Mononuclear cell (primary cell): ENCODE results near the gene SLC1A1. TPM values are rescaled to one million over a fixed set of nuclear protein-coding genes. Genes with fewer than 3 reads are reported as not detected.

Experiments
- H3K27me3 ChIP-seq: 2 replicates; pipeline ENCODE4 v1.6.0; 2011; ENCODE audit warnings: low read length, control low read depth; ENCODE audit not compliant: insufficient read depth
- H3K4me1 ChIP-seq: 2 replicates; pipeline ENCODE4 v1.5.1; 2011; ENCODE audit warnings: mild to moderate bottlenecking, low read length, control low read depth; ENCODE audit not compliant: insufficient read depth
- H3K4me3 ChIP-seq: 2 replicates; pipeline ENCODE4 v1.5.1; 2011; ENCODE audit warnings: mild to moderate bottlenecking, low read length, moderate library complexity
- H3K9me3 ChIP-seq: 2 replicates; pipeline ENCODE4 v1.5.1; 2011; ENCODE audit warnings: low read depth, mild to moderate bottlenecking, control low read depth, low read length
- total RNA-seq: library from RNA; depleted of rRNA; stranded (reverse); fragments of >200 nt; gene quantifications from one replicate; pipeline ENCODE4 v1.2.3, GENCODE V29; 2012

SLC1A1 gene
- total RNA-seq, 1 donor = not detected

- H3K9me3 ChIP-seq = no peaks in the 10 kb centered on the region
- no peaks in the 10 kb centered on the region for H3K27me3 ChIP-seq
- H3K4me3 ChIP-seq = no peak overlapping the region
- H3K4me1 ChIP-seq = no peaks in the 10 kb centered on the region
Measured at GRCh38 chr9:4573176-4573575, 82.9 kb downstream of the SLC1A1 start.

- no peaks in the 10 kb centered on the region for H3K4me1 ChIP-seq
- H3K4me3 ChIP-seq = no peak overlapping the region
- no peaks in the 10 kb centered on the region for H3K27me3 ChIP-seq
- no peaks in the 10 kb centered on the region for H3K9me3 ChIP-seq
Measured at GRCh38 chr9:4573634-4574389, 83.5 kb downstream of the SLC1A1 start.

GRCh38 chr9:4574657-4575243, 84.5 kb downstream of the SLC1A1 start:
- no peaks in the 10 kb centered on the region for H3K27me3 ChIP-seq
- no peaks in the 10 kb centered on the region for H3K4me1 ChIP-seq
- H3K9me3 ChIP-seq = no peaks in the 10 kb centered on the region
- H3K4me3 ChIP-seq = no peak overlapping the region

DNA sequence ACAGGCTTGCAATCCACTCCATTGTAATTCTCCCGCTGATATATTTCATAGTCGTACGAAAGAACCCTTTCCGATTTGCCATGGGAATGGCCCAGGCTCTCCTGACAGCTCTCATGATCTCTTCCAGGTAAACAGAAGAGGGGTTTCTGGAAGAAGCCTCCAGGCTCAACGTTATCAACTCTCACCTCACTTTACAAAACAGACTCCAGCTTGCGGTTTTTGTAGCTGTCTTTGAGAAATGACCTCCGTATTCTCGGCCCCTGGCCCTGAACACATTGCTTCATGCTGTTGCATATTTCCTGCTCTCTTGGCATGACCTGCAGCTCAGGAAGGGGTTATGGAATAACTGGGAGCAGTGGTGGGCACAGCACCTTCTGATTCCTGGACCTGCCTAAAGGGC, 85.7 kb downstream of the SLC1A1 start:
- Histone ChIP-seq H3K4me1 (no peaks in the 10 kb centered on the region), H3K9me3 (no peaks in the 10 kb centered on the region), H3K4me3 (no peak overlapping the region), H3K27me3 (no peaks in the 10 kb centered on the region)

DNA sequence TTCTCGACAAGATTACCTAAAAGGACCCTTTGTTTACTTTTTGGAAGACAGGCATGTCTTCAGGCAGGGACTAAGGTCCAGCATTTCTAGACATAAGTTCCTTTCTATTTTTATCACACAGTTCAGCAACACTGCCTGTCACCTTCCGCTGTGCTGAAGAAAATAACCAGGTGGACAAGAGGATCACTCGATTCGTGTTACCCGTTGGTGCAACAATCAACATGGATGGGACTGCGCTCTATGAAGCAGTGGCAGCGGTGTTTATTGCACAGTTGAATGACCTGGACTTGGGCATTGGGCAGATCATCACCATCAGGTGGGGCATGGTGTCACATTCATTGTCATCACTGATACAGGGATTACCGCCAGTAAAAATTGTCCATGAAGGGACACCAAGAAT, 86.2 kb downstream of the SLC1A1 start:
- no peaks in the 10 kb centered on the region for H3K9me3 ChIP-seq
- no peak overlapping the region for H3K4me3 ChIP-seq
- H3K27me3 ChIP-seq = no peaks in the 10 kb centered on the region
- no peaks in the 10 kb centered on the region for H3K4me1 ChIP-seq

- Histone ChIP-seq H3K4me1 (no peaks in the 10 kb centered on the region), H3K9me3 (no peaks in the 10 kb centered on the region), H3K27me3 (no peaks in the 10 kb centered on the region), H3K4me3 (no peak overlapping the region)
Measured at GRCh38 chr9:4579001-4579400, 88.7 kb downstream of the SLC1A1 start.

- H3K4me3 ChIP-seq = no peak overlapping the region
- no peaks in the 10 kb centered on the region for H3K9me3 ChIP-seq
- no peaks in the 10 kb centered on the region for H3K27me3 ChIP-seq
- H3K4me1 ChIP-seq = no peaks in the 10 kb centered on the region
Measured at GRCh38 chr9:4581035-4581760, 90.9 kb downstream of the SLC1A1 start.

- H3K4me1 ChIP-seq = no peaks in the 10 kb centered on the region
- no peaks in the 10 kb centered on the region for H3K27me3 ChIP-seq
- H3K9me3 ChIP-seq = no peaks in the 10 kb centered on the region
- no peak overlapping the region for H3K4me3 ChIP-seq
Measured at GRCh38 chr9:4581861-4582565, 91.7 kb downstream of the SLC1A1 start.

- Histone ChIP-seq H3K27me3 (no peaks in the 10 kb centered on the region), H3K4me3 (no peak overlapping the region), H3K4me1 (no peaks in the 10 kb centered on the region), H3K9me3 (no peaks in the 10 kb centered on the region)
Measured at GRCh38 chr9:4583001-4583400, 92.7 kb downstream of the SLC1A1 start.

DNA sequence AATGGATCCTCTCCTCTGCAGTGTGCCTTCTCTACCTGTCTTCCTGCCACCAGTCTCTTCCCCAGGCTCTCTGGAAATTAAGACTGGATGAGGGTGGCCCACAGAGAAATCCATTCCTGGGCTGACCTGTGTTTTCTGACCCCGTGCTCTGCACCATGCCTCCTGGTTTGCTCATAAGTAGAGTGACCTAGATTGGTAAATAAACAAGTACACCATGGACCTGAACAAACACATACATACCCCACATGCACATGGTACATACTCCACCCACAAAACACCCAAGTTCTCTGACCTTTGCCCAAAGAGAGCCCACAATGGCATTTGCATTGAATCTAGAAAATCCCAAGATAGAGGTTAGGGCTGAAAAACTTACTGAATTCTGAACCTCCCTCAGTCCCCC, 94.4 kb downstream of the SLC1A1 start:
- H3K9me3 ChIP-seq = no peaks in the 10 kb centered on the region
- H3K4me1 ChIP-seq = no peaks in the 10 kb centered on the region
- H3K27me3 ChIP-seq = no peaks in the 10 kb centered on the region
- H3K4me3 ChIP-seq = no peak overlapping the region

DNA sequence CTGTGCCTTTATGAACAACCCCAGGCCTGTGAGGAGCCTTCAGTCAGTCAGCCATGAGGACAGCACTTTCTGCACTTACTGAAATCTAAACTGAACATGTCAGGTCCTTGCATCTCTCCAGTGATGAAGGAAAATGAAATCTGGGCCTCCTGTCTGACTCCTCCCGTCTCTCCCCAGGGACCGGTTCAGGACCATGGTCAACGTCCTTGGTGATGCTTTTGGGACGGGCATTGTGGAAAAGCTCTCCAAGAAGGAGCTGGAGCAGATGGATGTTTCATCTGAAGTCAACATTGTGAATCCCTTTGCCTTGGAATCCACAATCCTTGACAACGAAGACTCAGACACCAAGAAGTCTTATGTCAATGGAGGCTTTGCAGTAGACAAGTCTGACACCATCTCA, 94.9 kb downstream of the SLC1A1 start:
- H3K4me3 ChIP-seq = no peak overlapping the region

DNA sequence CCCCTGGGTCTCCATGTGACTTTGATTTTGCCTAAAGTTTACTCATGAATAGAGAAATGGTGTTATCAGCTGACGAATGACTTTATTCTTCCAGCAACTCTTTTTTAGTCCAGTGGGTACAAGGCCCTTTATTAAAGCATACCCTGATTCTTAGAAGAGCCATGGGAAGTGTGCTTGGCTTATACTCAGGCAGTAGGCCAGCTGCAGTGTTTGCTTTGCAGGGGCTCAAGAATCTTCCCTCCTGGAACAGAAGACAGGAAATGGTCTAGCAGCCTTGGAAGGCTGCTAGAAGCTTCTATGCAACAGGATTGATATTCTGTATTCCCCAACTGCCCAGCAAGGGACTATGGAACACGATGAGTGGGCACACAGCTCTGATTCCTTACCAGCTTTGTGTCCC, 98.5 kb downstream of the SLC1A1 start:
- no peaks in the 10 kb centered on the region for H3K27me3 ChIP-seq
- H3K9me3 ChIP-seq = no peaks in the 10 kb centered on the region
- no peaks in the 10 kb centered on the region for H3K4me1 ChIP-seq
- H3K4me3 ChIP-seq = no peak overlapping the region

More for the DNA sequence above, 94.9 kb downstream of the SLC1A1 start:
- H3K4me1 ChIP-seq = no peaks in the 10 kb centered on the region
- H3K27me3 ChIP-seq = no peaks in the 10 kb centered on the region
- no peaks in the 10 kb centered on the region for H3K9me3 ChIP-seq

DNA sequence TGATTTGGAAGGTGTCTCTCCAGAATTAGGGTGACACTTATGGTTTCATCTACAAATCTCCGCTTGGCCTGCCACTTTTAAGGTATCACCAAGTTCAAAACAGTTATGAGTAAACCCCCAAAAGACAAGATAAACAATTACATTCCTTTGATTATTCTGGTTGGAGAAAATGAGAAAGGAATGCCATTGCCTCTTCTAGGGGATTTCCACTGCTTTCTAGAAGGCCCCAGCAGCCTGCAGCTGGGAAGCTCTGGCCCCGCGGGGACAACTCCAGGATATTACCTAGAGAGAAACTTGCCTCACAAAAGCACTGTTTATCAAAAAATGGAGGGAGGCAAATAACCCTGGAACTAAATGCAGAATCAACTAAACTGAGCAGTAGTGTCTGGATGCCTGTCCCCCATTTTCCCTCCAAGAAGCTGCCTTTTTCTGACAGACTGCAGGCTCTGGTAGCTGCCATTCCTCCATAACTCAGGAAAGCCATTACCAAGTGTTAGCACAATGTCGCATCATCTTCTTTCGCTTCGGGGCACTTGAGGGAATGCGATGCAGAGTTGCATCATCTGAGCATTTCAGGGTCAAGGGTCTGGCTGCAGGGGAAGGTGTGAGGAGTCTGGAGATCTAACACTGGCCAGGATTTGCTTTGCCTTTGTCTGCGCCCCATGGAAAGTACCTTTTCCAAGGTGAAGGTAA, 100.3 kb downstream of the SLC1A1 start:
- Histone ChIP-seq H3K4me3 (no peak overlapping the region), H3K4me1 (no peaks in the 10 kb centered on the region), H3K27me3 (no peaks in the 10 kb centered on the region), H3K9me3 (no peaks in the 10 kb centered on the region)

DNA sequence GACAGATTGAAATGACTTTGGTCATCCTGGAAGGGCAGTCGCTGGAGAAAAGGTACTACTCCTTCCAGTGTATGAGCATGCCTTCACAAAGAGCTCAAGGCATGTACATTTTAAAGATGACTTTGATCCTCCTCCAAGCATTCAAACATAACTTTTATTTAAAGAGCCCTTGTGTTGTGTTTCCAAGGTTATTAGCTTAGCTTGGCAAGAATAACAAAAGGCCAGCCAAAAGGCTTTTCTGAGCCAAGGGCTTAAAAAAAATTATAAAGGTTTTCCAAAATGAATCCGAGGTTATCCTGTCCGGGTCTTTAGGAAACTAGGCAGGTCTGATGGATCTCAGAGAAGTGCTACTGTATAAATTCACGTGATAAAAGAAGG, 100.8 kb downstream of the SLC1A1 start:
- H3K4me3 ChIP-seq = no peak overlapping the region
- H3K4me1 ChIP-seq = peaks cover 4% of the 10 kb centered on the region
- H3K9me3 ChIP-seq = no peaks in the 10 kb centered on the region
- H3K27me3 ChIP-seq = no peaks in the 10 kb centered on the region

- H3K4me1 ChIP-seq = peaks cover 16% of the 10 kb centered on the region
- H3K27me3 ChIP-seq = no peaks in the 10 kb centered on the region
- no peak overlapping the region for H3K4me3 ChIP-seq
- no peaks in the 10 kb centered on the region for H3K9me3 ChIP-seq
Measured at GRCh38 chr9:4592295-4592694, 102.0 kb downstream of the SLC1A1 start.
